GM12878 (cell line): ENCODE measurements around the gene ADK.

Experiments used
- BHLHE40 ChIP-seq, 2 experiments: fragments of 450-650 bp in 1 of 2; IDR thresholded peaks; 2 replicates each; pipeline ENCODE4 v1.6.1; 2011 to 2017; ENCODE audit warnings: low read depth in 2 of 2, borderline replicate concordance in 1 of 2, improper control_type of control experiment in 1 of 2, low read length in 1 of 2, mild to moderate bottlenecking in 1 of 2
- BMI1 ChIP-seq: fragments of 450-650 bp; IDR thresholded peaks from 2 replicates; pipeline ENCODE4 v1.6.1; 2016; ENCODE audit warnings: mild to moderate bottlenecking, moderate library complexity, borderline replicate concordance
- EZH2 ChIP-seq: IDR thresholded peaks from 2 replicates; pipeline ENCODE4 v1.6.1; 2012; ENCODE audit warnings: low read depth, mild to moderate bottlenecking, control low read depth, inconsistent platforms, low read length, borderline replicate concordance; ENCODE audit not compliant: control insufficient read depth
- GABPA ChIP-seq: IDR thresholded peaks from 2 replicates; pipeline ENCODE4 v1.6.1; 2014; ENCODE audit warnings: antibody characterized with exemption, low read depth, mild to moderate bottlenecking, inconsistent platforms
- IKZF1 ChIP-seq: fragments of 450-650 bp; conservative IDR thresholded peaks from 2 replicates; pipeline ENCODE4 v1.6.1; 2017; ENCODE audit warnings: antibody characterized with exemption, mild to moderate bottlenecking
- LARP7 ChIP-seq: fragments of 450-650 bp; IDR thresholded peaks from 2 replicates; pipeline ENCODE4 v1.6.1; 2017; ENCODE audit warnings: mild to moderate bottlenecking
- NFYB ChIP-seq: IDR thresholded peaks from 2 replicates; pipeline ENCODE4 v1.6.1; 2011; ENCODE audit warnings: low read depth, mild to moderate bottlenecking, low read length, improper control_type of control experiment, moderate library complexity; ENCODE audit not compliant: insufficient read depth
- POLR2A ChIP-seq: IDR thresholded peaks from 2 replicates; pipeline ENCODE4 v1.6.1; 2011; ENCODE audit warnings: low read depth, mild to moderate bottlenecking, low read length
- POLR2AphosphoS2 ChIP-seq: IDR thresholded peaks from 2 replicates; pipeline ENCODE4 v1.6.1; 2011; ENCODE audit warnings: low read depth, mild to moderate bottlenecking, low read length, improper control_type of control experiment, moderate library complexity
- POLR2AphosphoS5 ChIP-seq: IDR thresholded peaks from 2 replicates; pipeline ENCODE4 v1.6.1; 2011; ENCODE audit warnings: mild to moderate bottlenecking, low read length, inconsistent platforms
- SRF ChIP-seq, 2 experiments: IDR thresholded peaks; 2 replicates each; pipeline ENCODE4 v1.6.1; 2011; ENCODE audit warnings: low read depth in 2 of 2, low read length in 2 of 2, mild to moderate bottlenecking in 1 of 2, moderate library complexity in 1 of 2
- USF2 ChIP-seq: IDR thresholded peaks from 2 replicates; pipeline ENCODE4 v1.6.1; 2011; ENCODE audit warnings: low read depth, low read length, improper control_type of control experiment, borderline replicate concordance
- TF ChIP-seq, protein P1 (sequence below), 3 experiments: IDR thresholded peaks in 2 of 3; conservative IDR thresholded peaks in 1 of 3; 2 replicates each; pipeline ENCODE4 v1.5.1; 2011; ENCODE audit warnings: low read depth in 3 of 3, low read length in 3 of 3, mild to moderate bottlenecking in 3 of 3, control low read depth in 2 of 3, moderate library complexity in 2 of 3, inconsistent platforms in 1 of 3, mixed read lengths in 1 of 3; ENCODE audit not compliant: control insufficient read depth in 2 of 3, insufficient read depth in 1 of 3; ENCODE audit errors: extremely low read depth in 1 of 3

- TF ChIP-seq GABPA (no peak), POLR2AphosphoS5 (no peak), BMI1 (no peak), NFYB (no peak), SRF (IDR thresholded peaks at IDR 0.05; ENCODE audit: low read depth in 2 of 2, low read length in 2 of 2) (no peak), IKZF1 (no peak), POLR2A (no peak), EZH2 (no peak), POLR2AphosphoS2 (no peak), USF2 (no peak), LARP7 (no peak), BHLHE40 (IDR thresholded peaks at IDR 0.05; ENCODE audit: borderline replicate concordance in 1 of 2, low read depth in 2 of 2, low read length in 1 of 2) (no peak)
- TF ChIP-seq, protein P1, sequence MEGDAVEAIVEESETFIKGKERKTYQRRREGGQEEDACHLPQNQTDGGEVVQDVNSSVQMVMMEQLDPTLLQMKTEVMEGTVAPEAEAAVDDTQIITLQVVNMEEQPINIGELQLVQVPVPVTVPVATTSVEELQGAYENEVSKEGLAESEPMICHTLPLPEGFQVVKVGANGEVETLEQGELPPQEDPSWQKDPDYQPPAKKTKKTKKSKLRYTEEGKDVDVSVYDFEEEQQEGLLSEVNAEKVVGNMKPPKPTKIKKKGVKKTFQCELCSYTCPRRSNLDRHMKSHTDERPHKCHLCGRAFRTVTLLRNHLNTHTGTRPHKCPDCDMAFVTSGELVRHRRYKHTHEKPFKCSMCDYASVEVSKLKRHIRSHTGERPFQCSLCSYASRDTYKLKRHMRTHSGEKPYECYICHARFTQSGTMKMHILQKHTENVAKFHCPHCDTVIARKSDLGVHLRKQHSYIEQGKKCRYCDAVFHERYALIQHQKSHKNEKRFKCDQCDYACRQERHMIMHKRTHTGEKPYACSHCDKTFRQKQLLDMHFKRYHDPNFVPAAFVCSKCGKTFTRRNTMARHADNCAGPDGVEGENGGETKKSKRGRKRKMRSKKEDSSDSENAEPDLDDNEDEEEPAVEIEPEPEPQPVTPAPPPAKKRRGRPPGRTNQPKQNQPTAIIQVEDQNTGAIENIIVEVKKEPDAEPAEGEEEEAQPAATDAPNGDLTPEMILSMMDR (IDR thresholded peaks at IDR 0.05 in 2 of 3, conservative IDR thresholded peaks at IDR 0.05 in 1 of 3; ENCODE audit: control insufficient read depth in 2 of 3, extremely low read depth in 1 of 3, insufficient read depth in 1 of 3, low read depth in 3 of 3, low read length in 3 of 3): no peak
Observed at GRCh38 chr10:74691164-74691563, 540.1 kb downstream of the ADK start.
